ENCODE measurements around the gene INSIG1. TPM values are rescaled to one million over a fixed set of nuclear protein-coding genes. Genes with fewer than 3 reads are reported as not detected.

INSIG1 gene
- total and polyA plus RNA-seq, 12 donors, result 5.9 to 16.3 (median 12.1) TPM

GRCh38 chr7:155352753-155353115 is 55.1 kb downstream of the INSIG1 start:
- peaks cover 0 to 69% (median 53%) of the 10 kb centered on the region in 7 donors for H3K27me3 ChIP-seq
- H3K9me3 ChIP-seq, result no peaks in the 10 kb centered on the region
- no peak for ATAC-seq

GRCh38 chr7:155353256-155353897 is 55.7 kb downstream of the INSIG1 start:
- Histone ChIP-seq H3K27ac (no peak overlapping the region), H3K27me3 (peaks cover 0 to 76% (median 60%) of the 10 kb centered on the region in 7 donors), H3K4me3 (no peak overlapping the region), H3K36me3 (no peaks in the 10 kb centered on the region), H3K9me3 (no peaks in the 10 kb centered on the region), H3K4me1 (peaks cover 0 to 6% (median 0%) of the 10 kb centered on the region in 9 donors)
- intact Hi-C loops (cut with DNase I), result no loop called here
- no peak for DNase-seq
- no peak for ATAC-seq
- WGBS, 2 donors, result 53 to 55% methylated on average over 9 of the region's 9 CpGs
- TF ChIP-seq CTCF (IDR thresholded peaks at IDR 0.05), result no peak

More at GRCh38 chr7:155352753-155353115, 55.1 kb downstream of the INSIG1 start:
- no peak for DNase-seq
- TF ChIP-seq CTCF (IDR thresholded peaks at IDR 0.05), result no peak
- H3K27ac ChIP-seq, result no peak overlapping the region
- no peaks in the 10 kb centered on the region for H3K36me3 ChIP-seq
- WGBS, 2 donors, result 84% methylated on average over 5 of the region's 5 CpGs
- intact Hi-C loops (cut with DNase I), result no loop called here
- H3K4me3 ChIP-seq, result no peak overlapping the region
- peaks cover 0 to 6% (median 0%) of the 10 kb centered on the region in 9 donors for H3K4me1 ChIP-seq

- ATAC-seq (no peak), DNase-seq (no peak)
- H3K36me3 ChIP-seq, result no peaks in the 10 kb centered on the region
- H3K9me3 ChIP-seq, result no peaks in the 10 kb centered on the region
- peaks cover 0 to 6% (median 0%) of the 10 kb centered on the region in 9 donors for H3K4me1 ChIP-seq
- no peak overlapping the region for H3K4me3 ChIP-seq
- peaks cover 3 to 78% (median 62%) of the 10 kb centered on the region in 7 donors for H3K27me3 ChIP-seq
- 76% methylated on average over 18 to 20 of the region's 20 CpGs for WGBS, 2 donors
- intact Hi-C loops (cut with DNase I), result no loop called here
- no peak overlapping the region for H3K27ac ChIP-seq
- TF ChIP-seq CTCF (IDR thresholded peaks at IDR 0.05), result no peak
Observed at GRCh38 chr7:155354371-155355048, 56.8 kb downstream of the INSIG1 start.

GRCh38 chr7:155355176-155355575 is 57.5 kb downstream of the INSIG1 start:
- WGBS, 2 donors, result 73 to 78% methylated on average over 11 of the region's 11 CpGs
- DNase-seq (no peak), ATAC-seq (no peak)
- H3K27ac ChIP-seq, result no peak overlapping the region
- intact Hi-C loops (cut with DNase I), result no loop called here
- TF ChIP-seq CTCF (IDR thresholded peaks at IDR 0.05), result no peak
- no peaks in the 10 kb centered on the region for H3K9me3 ChIP-seq
- peaks cover 4 to 78% (median 63%) of the 10 kb centered on the region in 7 donors for H3K27me3 ChIP-seq
- H3K4me3 ChIP-seq, result no peak overlapping the region
- H3K36me3 ChIP-seq, result no peaks in the 10 kb centered on the region
- H3K4me1 ChIP-seq, result peaks cover 0 to 6% (median 0%) of the 10 kb centered on the region in 9 donors
